ENCODE measurements around the gene ITGAL.
"Not testable (repeated sequence)": the region's sequence is repeated elsewhere in the genome, so short reads cannot be mapped to it uniquely, and the experiment has no call there.

Gene ITGAL

DNA sequence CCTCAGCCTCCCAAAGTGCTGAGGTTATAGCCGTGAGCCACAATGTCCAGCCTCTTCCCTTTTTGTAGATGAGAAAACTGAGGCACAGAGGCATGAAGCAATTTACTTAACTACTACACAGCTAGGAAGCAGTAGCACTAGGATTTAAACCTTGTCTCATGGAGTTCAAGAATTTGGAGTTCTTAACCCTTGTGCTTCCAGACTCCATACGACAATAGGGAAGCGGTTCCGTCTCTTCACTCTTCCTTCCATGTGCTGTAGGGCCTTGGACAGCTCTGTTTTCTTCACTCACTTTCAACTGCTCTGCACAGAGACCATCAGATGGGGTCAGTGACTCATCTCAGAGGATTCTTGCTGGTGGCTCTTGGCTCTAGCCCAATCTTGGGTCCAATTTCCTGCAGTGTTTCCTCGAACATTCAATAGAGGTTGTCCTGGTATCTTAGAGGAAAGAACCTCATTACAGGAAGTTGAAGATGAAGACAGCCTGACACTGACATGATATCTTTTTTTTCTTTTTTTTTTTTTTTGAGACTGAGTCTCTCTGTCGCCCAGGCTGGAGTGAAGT, 19.3 kb downstream of the ITGAL start:
- DNase-seq (ENCODE audit: low read depth, low spot score): no peak

DNA sequence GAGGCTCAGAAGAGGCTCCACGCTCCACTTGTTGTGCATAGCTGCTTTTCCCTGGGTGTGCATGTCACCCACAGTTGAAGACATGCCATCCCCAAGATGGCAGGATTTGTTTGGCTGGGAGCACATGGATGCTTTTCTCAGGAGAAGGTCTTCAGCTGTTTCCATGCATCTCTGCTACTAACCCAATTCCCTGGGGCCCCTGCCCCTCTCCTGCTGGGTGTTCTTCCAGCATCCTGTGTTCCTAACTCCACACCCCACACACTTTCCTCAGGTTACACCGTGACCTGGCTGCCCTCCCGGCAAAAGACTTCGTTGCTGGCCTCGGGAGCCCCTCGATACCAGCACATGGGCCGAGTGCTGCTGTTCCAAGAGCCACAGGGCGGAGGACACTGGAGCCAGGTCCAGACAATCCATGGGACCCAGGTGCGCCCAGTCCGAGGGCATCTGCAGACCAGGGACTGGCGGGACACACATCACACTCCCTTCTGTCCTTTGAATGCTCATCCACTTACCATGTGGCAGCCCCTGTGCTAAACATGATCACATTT, 21.5 kb downstream of the ITGAL start:
- DNase-seq (ENCODE audit: low read depth, low spot score): no peak

DNA sequence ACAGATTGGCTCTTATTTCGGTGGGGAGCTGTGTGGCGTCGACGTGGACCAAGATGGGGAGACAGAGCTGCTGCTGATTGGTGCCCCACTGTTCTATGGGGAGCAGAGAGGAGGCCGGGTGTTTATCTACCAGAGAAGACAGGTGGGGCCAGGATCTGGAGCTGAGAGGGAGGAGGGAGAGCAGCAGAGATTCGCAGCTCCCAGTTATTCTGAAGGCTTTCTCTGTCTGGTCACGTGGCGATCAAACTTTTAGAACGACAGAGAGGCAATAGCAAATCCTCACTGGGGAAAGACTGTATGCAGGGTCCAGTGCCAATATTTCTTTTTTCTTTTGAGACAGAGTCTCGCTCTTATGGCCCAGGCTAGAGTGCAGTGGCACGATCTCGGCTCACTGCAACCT, 22.2 kb downstream of the ITGAL start:
- DNase-seq (ENCODE audit: low read depth, low spot score): no peak

DNA sequence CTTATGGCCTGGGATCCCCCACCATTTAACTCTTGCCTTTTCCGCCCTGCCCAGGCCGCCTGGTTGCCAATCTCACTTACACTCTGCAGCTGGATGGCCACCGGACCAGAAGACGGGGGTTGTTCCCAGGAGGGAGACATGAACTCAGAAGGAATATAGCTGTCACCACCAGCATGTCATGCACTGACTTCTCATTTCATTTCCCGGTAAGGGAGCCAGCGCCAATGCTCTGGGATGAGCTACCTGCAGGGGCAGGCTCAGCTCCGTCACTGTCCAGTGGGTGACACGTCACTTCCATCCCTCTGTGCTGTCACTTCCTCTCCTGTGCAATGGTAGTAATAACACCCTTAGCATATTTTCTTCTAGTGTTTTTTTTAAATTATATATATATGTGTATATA, 26.7 kb downstream of the ITGAL start:
- DNase-seq (ENCODE audit: low read depth, low spot score): no peak

DNA sequence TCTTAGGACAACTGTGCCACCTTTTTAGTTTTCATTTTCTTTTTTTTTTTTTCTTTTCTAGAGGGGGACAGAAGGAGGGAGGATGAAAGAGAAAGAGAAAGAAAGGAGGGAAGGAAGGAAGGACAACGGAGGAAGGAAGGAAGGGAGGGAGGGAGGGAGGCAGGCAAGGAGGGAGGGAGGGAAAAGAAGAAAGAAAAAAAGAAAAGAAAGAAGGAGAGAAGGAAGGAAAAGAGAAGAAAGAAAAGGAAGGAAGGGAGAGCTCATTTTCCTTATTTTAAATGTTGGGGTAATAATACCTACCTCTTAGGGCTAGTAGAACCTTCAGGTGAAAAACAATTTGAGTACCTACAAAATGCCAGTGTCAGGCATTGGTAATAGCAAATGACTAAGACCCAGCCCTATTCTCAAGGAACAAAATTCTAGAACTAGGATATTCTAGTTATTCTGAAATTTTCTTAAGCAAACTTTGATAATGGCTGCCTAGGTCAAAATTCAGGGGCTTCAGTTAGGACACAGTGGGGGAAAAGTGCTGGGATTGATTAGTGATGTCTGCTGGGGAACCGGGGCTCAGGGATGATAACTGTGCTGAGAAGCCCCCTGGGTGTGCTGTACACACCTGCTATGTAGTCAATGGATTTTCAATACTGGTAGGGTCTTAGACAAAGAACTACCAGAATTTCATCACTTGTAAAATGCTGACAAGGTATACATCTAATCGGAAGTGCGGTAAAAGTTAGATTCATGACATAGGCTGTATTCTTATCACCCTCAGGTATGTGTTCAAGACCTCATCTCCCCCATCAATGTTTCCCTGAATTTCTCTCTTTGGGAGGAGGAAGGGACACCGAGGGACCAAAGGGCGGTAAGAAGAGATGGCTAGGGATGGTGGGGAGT, 31.1 kb downstream of the ITGAL start:
- no peak for DNase-seq (ENCODE audit: low read depth, low spot score)

DNA sequence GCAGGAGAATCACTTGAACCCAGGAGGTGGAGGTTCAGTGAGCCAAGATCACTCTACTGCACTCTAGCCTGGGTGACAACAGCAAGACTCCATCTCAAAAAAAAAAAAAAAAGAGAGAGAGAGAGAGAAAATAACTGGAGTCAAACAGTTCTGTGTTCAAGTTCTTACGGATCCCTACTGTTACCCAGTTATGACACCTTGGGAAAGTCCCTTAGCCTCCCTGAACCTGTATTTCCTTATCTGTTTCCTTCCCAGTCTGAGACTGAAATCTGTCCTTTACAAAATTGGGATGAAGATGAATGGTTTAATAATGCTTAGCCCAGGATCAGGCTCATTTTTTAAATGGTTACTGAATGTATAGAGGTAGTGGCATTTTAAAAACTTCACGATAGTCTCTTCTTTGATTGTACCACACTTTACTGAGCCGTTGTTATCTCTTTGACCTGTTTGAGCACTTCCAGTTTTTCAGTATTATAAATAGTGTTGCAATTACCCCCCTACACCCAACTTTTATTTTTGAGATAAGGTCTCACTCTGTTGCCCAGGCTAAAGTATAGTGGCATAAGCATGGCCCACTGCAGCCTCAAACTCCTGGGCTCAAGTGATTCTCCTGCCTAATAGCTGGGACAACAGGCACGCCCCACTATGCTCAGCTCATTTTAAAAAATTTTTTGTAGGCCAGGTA, 36.7 kb downstream of the ITGAL start:
- no peak for DNase-seq (ENCODE audit: low read depth, low spot score)

DNA sequence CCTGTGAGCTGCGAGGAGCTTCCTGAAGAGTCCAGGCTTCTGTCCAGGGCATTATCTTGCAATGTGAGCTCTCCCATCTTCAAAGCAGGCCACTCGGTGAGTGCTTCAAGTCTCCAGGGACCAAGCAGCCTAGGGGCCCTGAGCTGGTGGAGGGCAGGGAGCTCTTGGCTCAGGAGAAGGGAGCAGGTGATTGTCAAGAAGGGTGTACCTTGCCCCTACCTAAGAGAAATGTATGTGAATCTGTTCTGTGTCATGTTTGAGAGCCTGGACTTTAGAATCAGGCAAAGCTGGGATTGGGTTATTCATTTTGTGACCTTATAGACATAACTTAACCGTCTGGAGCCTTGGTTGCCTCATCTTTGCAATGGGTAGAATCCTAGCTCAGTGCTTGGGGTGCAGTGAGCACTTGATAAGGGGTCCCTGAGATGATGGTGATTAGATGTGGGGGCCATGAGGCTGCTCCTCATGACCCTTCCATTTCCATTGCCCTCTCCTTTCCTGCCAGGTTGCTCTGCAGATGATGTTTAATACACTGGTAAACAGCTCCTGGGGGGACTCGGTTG, 37.9 kb downstream of the ITGAL start:
- DNase-seq (ENCODE audit: low read depth, low spot score): no peak

DNA sequence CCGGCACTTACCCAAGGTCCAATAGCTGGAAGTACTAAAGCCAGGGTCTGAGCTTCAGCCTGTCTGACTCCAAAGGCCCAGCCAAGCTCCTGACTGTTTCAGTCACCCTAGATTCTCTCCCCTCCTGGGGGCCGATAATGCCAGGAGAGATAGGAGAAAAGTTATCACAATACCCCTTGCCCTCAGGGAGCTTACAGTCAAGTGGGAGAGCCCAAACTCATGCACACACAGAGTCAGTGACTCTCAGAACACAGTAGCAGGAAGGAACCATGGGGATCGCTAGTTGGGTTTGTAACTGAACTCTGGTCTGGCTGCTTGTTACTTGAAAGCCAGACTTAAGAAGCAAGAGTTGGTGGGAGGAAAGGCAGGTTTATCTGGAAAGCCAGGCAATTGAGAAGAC, 39.0 kb downstream of the ITGAL start:
- no peak for DNase-seq (ENCODE audit: low read depth, low spot score)

DNA sequence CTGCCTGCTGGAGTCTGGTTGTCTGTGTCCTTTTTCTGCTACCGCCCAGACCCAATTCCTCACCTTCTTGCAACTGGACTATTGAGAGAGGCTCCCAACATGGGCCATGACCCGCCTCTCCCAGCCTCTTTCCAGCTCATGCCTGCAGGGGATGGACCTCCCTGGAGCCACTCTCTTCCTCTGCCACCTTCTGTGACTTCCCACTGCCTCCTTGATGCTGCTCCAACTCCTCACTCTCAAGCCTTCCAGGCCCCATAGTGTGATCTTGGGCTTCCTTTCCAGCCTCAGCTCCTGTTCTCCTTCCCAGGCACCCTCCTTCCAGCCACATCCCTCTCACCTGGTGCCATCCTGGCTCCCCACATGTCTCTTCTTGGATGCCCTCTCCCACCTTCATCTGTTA, 42.7 kb downstream of the ITGAL start:
- no peak for DNase-seq (ENCODE audit: low read depth, low spot score)

DNA sequence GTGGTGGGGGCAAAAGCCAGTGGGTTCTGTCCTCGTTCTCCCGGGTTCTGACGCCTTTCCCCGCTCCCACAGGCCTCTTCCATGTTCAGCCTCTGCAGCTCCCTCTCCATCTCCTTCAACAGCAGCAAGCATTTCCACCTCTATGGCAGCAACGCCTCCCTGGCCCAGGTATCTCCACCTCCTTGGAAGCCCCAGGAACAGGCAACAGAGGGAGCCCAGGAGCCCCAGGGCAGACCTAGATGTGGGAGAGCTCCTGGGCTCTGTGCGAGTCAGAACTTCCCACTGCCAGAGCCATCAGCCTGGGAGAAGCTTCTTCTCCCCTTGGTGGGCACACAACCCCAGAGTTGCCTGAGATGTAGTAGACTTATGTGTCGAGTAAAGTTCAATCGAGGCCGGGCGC, 46.0 kb downstream of the ITGAL start:
- no peak for DNase-seq (ENCODE audit: low read depth, low spot score)

DNA sequence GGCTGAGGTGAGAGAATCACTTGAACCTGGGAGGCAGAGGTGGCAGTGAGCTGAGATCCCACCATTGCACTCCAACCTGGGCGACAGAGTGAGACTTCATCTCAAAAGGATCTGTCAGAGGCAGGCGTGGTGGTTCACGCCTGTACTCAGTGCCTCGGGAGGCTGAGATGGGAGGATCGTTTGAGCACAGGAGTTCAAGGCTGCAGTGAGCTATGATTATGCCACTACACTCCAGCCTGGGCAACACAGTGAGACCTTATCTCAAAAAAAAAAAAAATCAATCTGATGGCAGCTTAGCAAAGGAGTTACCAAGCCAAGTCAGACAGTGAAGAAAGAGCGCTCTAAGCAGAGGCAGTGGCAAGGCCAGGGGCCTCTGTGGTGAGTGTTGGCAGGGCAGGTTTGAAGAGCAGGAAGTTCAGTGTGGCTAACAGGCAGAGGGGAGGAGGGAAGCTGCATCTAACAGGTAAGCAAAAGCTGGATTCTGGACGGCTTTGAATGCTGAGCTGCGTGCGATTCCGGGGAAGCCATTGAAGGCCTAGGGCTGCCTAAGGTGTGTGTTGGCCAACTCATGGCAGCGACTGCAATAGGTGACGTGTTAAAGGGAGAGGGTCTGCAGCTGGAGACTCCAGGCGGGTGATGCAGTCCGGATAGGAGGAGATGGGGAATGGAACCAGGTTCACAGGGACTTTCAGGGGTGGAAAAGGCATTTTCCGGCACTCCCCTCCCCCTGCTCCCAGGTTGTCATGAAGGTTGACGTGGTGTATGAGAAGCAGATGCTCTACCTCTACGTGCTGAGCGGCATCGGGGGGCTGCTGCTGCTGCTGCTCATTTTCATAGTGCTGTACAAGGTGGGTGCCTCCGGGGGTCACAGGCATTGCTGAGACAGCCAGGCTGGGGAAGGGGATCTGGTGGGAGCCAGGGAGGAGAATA, 46.8 kb downstream of the ITGAL start:
- no peak for DNase-seq (ENCODE audit: low read depth, low spot score)

DNA sequence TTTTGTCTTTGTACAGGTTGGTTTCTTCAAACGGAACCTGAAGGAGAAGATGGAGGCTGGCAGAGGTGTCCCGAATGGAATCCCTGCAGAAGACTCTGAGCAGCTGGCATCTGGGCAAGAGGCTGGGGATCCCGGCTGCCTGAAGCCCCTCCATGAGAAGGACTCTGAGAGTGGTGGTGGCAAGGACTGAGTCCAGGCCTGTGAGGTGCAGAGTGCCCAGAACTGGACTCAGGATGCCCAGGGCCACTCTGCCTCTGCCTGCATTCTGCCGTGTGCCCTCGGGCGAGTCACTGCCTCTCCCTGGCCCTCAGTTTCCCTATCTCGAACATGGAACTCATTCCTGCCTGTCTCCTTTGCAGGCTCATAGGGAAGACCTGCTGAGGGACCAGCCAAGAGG, 48.9 kb downstream of the ITGAL start:
- DNase-seq (ENCODE audit: low read depth, low spot score): no peak

DNA sequence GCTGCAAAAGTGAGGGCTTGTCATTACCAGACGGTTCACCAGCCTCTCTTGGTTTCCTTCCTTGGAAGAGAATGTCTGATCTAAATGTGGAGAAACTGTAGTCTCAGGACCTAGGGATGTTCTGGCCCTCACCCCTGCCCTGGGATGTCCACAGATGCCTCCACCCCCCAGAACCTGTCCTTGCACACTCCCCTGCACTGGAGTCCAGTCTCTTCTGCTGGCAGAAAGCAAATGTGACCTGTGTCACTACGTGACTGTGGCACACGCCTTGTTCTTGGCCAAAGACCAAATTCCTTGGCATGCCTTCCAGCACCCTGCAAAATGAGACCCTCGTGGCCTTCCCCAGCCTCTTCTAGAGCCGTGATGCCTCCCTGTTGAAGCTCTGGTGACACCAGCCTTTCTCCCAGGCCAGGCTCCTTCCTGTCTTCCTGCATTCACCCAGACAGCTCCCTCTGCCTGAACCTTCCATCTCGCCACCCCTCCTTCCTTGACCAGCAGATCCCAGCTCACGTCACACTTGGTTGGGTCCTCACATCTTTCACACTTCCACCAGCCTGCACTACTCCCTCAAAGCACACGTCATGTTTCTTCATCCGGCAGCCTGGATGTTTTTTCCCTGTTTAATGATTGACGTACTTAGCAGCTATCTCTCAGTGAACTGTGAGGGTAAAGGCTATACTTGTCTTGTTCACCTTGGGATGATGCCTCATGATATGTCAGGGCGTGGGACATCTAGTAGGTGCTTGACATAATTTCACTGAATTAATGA, 49.5 kb downstream of the ITGAL start:
- no peak for DNase-seq (ENCODE audit: low read depth, low spot score)

DNA sequence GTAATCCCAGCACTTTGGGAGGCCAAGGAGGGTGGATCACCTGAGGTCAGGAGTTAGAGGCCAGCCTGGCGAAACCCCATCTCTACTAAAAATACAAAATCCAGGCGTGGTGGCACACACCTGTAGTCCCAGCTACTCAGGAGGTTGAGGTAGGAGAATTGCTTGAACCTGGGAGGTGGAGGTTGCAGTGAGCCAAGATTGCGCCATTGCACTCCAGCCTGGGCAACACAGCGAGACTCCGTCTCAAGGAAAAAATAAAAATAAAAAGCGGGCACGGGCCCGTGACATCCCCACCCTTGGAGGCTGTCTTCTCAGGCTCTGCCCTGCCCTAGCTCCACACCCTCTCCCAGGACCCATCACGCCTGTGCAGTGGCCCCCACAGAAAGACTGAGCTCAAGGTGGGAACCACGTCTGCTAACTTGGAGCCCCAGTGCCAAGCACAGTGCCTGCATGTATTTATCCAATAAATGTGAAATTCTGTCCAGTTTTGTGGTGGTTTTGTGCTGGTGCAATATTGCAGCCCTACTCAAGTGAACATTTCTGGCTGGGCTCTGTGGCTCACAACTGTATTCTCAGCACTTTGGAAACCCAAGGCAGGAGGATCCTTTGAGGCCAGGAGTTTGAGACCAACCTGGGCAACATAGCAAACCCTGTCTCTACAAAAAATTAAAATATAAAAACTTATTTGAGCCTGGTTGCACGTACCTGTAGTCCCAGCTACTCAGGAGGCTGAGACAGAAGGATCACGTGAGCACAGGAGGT, 50.3 kb downstream of the ITGAL start:
- DNase-seq (ENCODE audit: low read depth, low spot score): not testable (repeated sequence)

DNA sequence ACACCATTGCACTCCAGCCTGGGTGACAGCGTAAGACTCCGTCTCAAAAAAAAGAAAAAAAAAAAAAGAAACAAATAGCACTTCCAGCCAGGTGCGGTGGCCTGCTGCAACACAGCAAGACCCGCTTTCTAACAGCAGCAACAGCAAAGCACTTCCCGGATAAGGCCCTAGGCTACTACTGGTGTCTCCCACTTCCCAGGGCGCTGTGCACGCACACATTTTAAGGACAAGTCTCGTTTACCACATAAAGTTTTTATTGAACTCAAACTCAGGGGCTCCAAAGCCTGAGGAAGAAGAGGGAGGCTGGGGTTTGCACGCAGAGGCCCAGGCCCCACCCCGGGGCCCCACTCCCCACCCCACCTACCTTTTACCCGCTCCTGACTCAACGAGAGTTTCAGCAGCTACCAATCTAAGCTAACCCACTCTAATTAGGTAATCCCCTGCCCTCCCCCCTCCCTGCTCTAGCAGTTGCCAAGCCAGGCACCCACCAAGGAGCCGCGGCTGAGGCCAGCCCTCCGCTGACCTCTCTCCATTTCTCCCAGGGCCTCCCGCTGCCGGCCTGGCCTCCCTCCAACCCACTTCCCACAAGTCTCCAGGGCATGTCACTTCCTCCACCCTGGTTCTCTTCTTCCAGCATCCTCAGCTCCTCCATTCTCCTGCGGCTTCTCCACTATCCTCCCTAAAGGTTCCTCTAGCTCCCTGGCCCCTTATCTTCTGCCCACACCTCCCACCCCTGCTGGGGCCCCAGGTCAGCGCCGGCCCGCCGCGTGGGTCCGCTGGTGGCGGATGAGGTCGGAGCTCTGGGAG, 51.4 kb downstream of the ITGAL start:
- no peak for DNase-seq (ENCODE audit: low read depth, low spot score)

DNA sequence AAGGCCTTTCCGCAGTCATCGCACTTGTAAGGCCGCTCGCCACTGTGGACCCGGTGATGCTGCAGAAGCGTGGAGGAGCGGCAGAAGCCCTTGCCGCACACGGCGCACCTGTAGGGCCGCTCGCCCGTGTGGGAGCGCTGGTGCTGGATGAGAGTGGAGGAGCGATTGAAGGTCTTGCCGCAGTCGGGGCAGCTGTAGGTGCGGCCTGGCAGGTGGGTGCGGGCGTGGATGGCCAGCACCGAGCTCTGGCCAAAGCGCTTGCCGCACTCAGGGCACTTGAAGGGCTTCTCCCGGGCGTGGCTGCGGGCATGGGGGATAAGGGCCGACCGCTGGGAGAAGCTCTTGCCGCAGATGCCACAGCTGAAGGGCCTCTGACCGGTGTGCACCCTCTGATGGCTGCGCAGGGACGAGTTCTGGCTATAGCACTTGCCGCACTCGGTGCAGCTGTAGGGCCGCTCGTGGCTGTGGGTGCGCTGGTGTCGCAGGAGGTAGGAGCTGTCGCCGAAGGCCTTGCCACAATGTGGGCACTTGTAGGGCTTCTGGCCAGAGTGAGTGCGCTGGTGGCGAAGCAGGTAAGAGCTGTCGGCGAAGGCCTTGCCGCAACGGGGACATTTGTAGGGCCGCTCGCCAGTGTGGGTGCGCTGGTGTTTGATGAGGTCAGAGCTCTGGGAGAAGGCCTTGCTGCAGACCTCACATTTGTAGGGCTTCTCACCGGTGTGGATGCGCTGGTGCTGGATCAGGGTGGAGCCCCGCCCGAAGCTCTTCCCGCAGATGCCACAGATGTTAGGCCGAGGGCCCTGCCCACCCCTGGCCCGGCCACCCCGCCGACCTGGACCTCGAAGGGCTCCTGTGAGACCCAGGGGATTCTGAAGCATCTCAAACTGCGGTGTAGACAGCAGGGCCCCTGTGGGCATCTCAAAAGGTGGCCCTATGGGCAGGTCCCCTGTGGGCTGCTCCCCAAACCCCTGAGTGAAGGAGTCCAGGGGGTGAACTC, 52.3 kb downstream of the ITGAL start:
- no peak for DNase-seq (ENCODE audit: low read depth, low spot score)

DNA sequence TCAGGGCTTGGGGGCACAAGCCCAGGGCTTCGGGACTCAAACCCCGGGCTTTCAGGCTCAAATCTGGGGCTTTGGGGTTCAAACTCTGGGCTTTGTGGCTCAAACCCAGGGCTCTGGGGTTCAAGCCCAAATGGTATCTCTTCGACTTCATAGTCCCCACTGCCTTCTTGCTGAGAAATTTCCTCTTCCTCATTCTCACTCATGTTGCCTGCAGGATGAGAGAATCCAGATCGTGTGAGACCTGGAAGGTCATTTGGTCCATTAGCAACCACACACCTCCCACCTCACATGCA, 53.2 kb downstream of the ITGAL start:
- no peak for DNase-seq (ENCODE audit: low read depth, low spot score)
